Prostate gland (tissue), 2 donors: ENCODE measurements around the gene MLX.

Experiments
- CTCF ChIP-seq, 4 experiments: fragments of 200-600 bp in 2 of 4; fragments of 450-650 bp in 2 of 4; sonication (generic) in 2 of 4; IDR thresholded peaks; 1 replicate in 3 of 4; 2 replicates in 1 of 4; pipeline ENCODE4 v1.5.1; 2016 to 2019; ENCODE audit warnings: antibody characterized with exemption in 4 of 4, mild to moderate bottlenecking in 2 of 4, moderate library complexity in 2 of 4
- POLR2A ChIP-seq: fragments of 450-650 bp; IDR thresholded peaks from one replicate; pipeline ENCODE4 v1.6.1; 2016; ENCODE audit warnings: antibody characterized with exemption, mild to moderate bottlenecking

GRCh38 chr17:42584880-42585279 is 18.0 kb downstream of the MLX start:
- TF ChIP-seq CTCF (IDR thresholded peaks at IDR 0.05), result no peak
- TF ChIP-seq POLR2A, result no peak
